Neural progenitor cell (in vitro differentiated cells): ENCODE measurements around the gene HYAL2. TPM values are rescaled to one million over a fixed set of nuclear protein-coding genes. Genes with fewer than 3 reads are reported as not detected.

ENCODE experiments used
- DNase-seq: peaks from one replicate; pipeline ENCODE4 v3.0.0-alpha.2; 2016; ENCODE audit warnings: low spot score
- H2AFZ ChIP-seq: fragments of 200-600 bp; sonication (generic); replicated peaks from 2 replicates; pipeline ENCODE4 v1.6.1; 2016; ENCODE audit warnings: antibody characterized with exemption
- H3F3A ChIP-seq: fragments of 200-600 bp; sonication (generic); 2 replicates; pipeline ENCODE4 v1.6.1; 2016; ENCODE audit warnings: antibody characterized with exemption, low read depth
- H3K27ac ChIP-seq: fragments of 200-600 bp; sonication (generic); 2 replicates; pipeline ENCODE4 v1.5.1; 2016; ENCODE audit warnings: mild to moderate bottlenecking
- H3K27me3 ChIP-seq: fragments of 200-600 bp; sonication (generic); 2 replicates; pipeline ENCODE4 v1.6.1; 2016; ENCODE audit warnings: mild to moderate bottlenecking, moderate library complexity
- H3K36me3 ChIP-seq: fragments of 200-600 bp; sonication (generic); 2 replicates; pipeline ENCODE4 v1.5.1; 2016
- H3K4me1 ChIP-seq: fragments of 200-600 bp; sonication (generic); 2 replicates; pipeline ENCODE4 v1.6.1; 2016; ENCODE audit warnings: mixed run types
- H3K4me2 ChIP-seq: fragments of 200-600 bp; sonication (generic); 2 replicates; pipeline ENCODE4 v1.6.1; 2016
- H3K4me3 ChIP-seq: fragments of 200-600 bp; sonication (generic); 2 replicates; pipeline ENCODE4 v1.5.1; 2016
- H3K79me2 ChIP-seq: fragments of 200-600 bp; sonication (generic); 2 replicates; pipeline ENCODE4 v1.6.1; 2016; ENCODE audit warnings: low read depth
- H3K9ac ChIP-seq: fragments of 200-600 bp; sonication (generic); 2 replicates; pipeline ENCODE4 v1.6.1; 2016
- H3K9me3 ChIP-seq: fragments of 200-600 bp; sonication (generic); 2 replicates; pipeline ENCODE4 v1.5.1; 2016; ENCODE audit warnings: low read depth
- H4K20me1 ChIP-seq: fragments of 200-600 bp; sonication (generic); 2 replicates; pipeline ENCODE4 v1.6.1; 2016; ENCODE audit warnings: low read depth
- H3K27ac Mint-ChIP-seq: 3 replicates; pipeline ENCODE4 v1.8.0; 2021; ENCODE audit warnings: mixed read lengths
- H3K27me3 Mint-ChIP-seq: 2 replicates; pipeline ENCODE4 v1.8.0; 2022; ENCODE audit warnings: low read depth, mild to moderate bottlenecking, inconsistent platforms, moderate library complexity, mixed read lengths; ENCODE audit not compliant: insufficient read depth
- H3K36me3 Mint-ChIP-seq: 3 replicates; pipeline ENCODE4 v1.8.0; 2021; ENCODE audit warnings: mixed read lengths
- H3K4me1 Mint-ChIP-seq: 3 replicates; pipeline ENCODE4 v1.8.0; 2021; ENCODE audit warnings: mixed read lengths
- H3K4me3 Mint-ChIP-seq: 3 replicates; pipeline ENCODE4 v1.8.0; 2021; ENCODE audit warnings: mild to moderate bottlenecking, moderate library complexity, mixed read lengths
- H3K9me3 Mint-ChIP-seq: 3 replicates; pipeline ENCODE4 v1.8.0; 2020; ENCODE audit warnings: mixed read lengths
- CTCF ChIP-seq: fragments of 200-600 bp; sonication (generic); IDR thresholded peaks from 2 replicates; pipeline ENCODE4 v1.5.1; 2017; ENCODE audit warnings: antibody characterized with exemption, mild to moderate bottlenecking
- EZH2 ChIP-seq: fragments of 200-600 bp; sonication (generic); IDR thresholded peaks from 2 replicates; pipeline ENCODE4 v1.6.1; 2017; ENCODE audit warnings: antibody characterized with exemption, mild to moderate bottlenecking, moderate library complexity
- EZH2phosphoT487 ChIP-seq: fragments of 200-600 bp; sonication (generic); IDR thresholded peaks from 2 replicates; pipeline ENCODE4 v1.6.1; 2017; ENCODE audit warnings: antibody characterized with exemption
- total RNA-seq: library from RNA; depleted of rRNA; stranded (reverse); fragments of >200 nt; gene quantifications from 2 replicates; pipeline ENCODE4 v1.2.3, GENCODE V29; 2015; ENCODE audit warnings: low replicate concordance

HYAL2 gene
- total RNA-seq, 1 donor from 2014 or later, result 38.9 TPM

GRCh38 chr3:50364573-50365079, 42.1 kb upstream of the HYAL2 start:
- no peaks in the 10 kb centered on the region for H3K79me2 ChIP-seq
- DNase-seq, result no peak
- no peaks in the 10 kb centered on the region for H3K9me3 ChIP-seq
- Mint-ChIP-seq H3K4me3 (peak overlapping the region; percentile 82), H3K27ac (no peak overlapping the region), H3K9me3 (no peaks in the 10 kb centered on the region), H3K27me3 (peaks cover 2% of the 10 kb centered on the region), H3K36me3 (no peaks in the 10 kb centered on the region), H3K4me1 (peaks cover 12% of the 10 kb centered on the region)
- TF ChIP-seq EZH2phosphoT487 (no peak), CTCF (no peak), EZH2 (no peak)
- H3K27me3 ChIP-seq, result peaks cover 29% of the 10 kb centered on the region
- peak overlapping the region; percentile 79 for H3K4me2 ChIP-seq
- peak overlapping the region; percentile 50 for H2AFZ ChIP-seq
- H3K9ac ChIP-seq, result no peak overlapping the region
- no peaks in the 10 kb centered on the region for H4K20me1 ChIP-seq
- H3F3A ChIP-seq, result peaks cover 4% of the 10 kb centered on the region
- H3K27ac ChIP-seq, result no peak overlapping the region
- H3K4me3 ChIP-seq, result peak overlapping the region; percentile 54
- H3K4me1 ChIP-seq, result peaks cover 5% of the 10 kb centered on the region
- H3K36me3 ChIP-seq, result no peaks in the 10 kb centered on the region

- Histone ChIP-seq H3K4me2 (peak overlapping the region; percentile 73), H3K27me3 (peaks cover 13% of the 10 kb centered on the region), H3F3A (no peaks in the 10 kb centered on the region), H3K27ac (no peak overlapping the region), H3K36me3 (no peaks in the 10 kb centered on the region), H3K79me2 (peaks cover 36% of the 10 kb centered on the region), H3K9ac (no peak overlapping the region), H2AFZ (peak overlapping the region; percentile 93), H4K20me1 (peaks cover 38% of the 10 kb centered on the region), H3K9me3 (no peaks in the 10 kb centered on the region), H3K4me1 (peaks cover 22% of the 10 kb centered on the region), H3K4me3 (peak overlapping the region; percentile 79)
- no peaks in the 10 kb centered on the region for H3K9me3 Mint-ChIP-seq
- DNase-seq, result no peak
- H3K4me1 Mint-ChIP-seq, result peaks cover 41% of the 10 kb centered on the region
- no peak for TF ChIP-seq EZH2phosphoT487
- no peak for TF ChIP-seq EZH2
- no peak for TF ChIP-seq CTCF
- H3K27me3 Mint-ChIP-seq, result peaks cover 6% of the 10 kb centered on the region
- peak overlapping the region; percentile 83 for H3K27ac Mint-ChIP-seq
- H3K4me3 Mint-ChIP-seq, result peak overlapping the region; percentile 95
- H3K36me3 Mint-ChIP-seq, result peaks cover 4% of the 10 kb centered on the region
Measured at GRCh38 chr3:50359760-50360110, 37.2 kb upstream of the HYAL2 start.

- H3K4me1 Mint-ChIP-seq, result peaks cover 39% of the 10 kb centered on the region
- peak; percentile 98 for DNase-seq
- Histone ChIP-seq H3K9ac (peak within 1 kb of the TSS; percentile 96), H3K27me3 (peaks cover 7% of the 10 kb centered on the region), H3K4me1 (peaks cover 17% of the 10 kb centered on the region), H2AFZ (peak within 1 kb of the TSS; percentile 93), H3K36me3 (no peaks in the 10 kb centered on the region), H3K4me3 (peak within 1 kb of the TSS; percentile 79), H3K4me2 (peak within 1 kb of the TSS; percentile 92), H4K20me1 (peaks cover 38% of the 10 kb centered on the region), H3F3A (no peaks in the 10 kb centered on the region), H3K27ac (no peak within 1 kb of the TSS), H3K79me2 (peaks cover 36% of the 10 kb centered on the region), H3K9me3 (no peaks in the 10 kb centered on the region)
- H3K27ac Mint-ChIP-seq, result peak within 1 kb of the TSS; percentile 83
- TF ChIP-seq EZH2phosphoT487 (no peak), CTCF (no peak), EZH2 (no peak)
- peaks cover 7% of the 10 kb centered on the region for H3K36me3 Mint-ChIP-seq
- peak within 1 kb of the TSS; percentile 95 for H3K4me3 Mint-ChIP-seq
- peaks cover 6% of the 10 kb centered on the region for H3K27me3 Mint-ChIP-seq
- no peaks in the 10 kb centered on the region for H3K9me3 Mint-ChIP-seq
Measured at GRCh38 chr3:50358911-50359759, 36.6 kb upstream of the HYAL2 start, which contains the start of gene TMEM115. Gene TMEM115, minus strand, starts transcription at chr3:50359521. Its CDS starts 458 bp downstream, at chr3:50359063.
